Endodermal cell (in vitro differentiated cells): Measurements from ENCODE around the gene RHEX. TPM values are rescaled to one million over a fixed set of nuclear protein-coding genes. Genes with fewer than 3 reads are reported as not detected.

Source experiments
- DNase-seq: peaks from one replicate; pipeline ENCODE4 v3.0.0-alpha.2; 2017
- H3K27ac ChIP-seq: 2 replicates; pipeline ENCODE4 v1.5.1; 2013; ENCODE audit warnings: mild to moderate bottlenecking, low read depth, low read length, moderate library complexity
- H3K27me3 ChIP-seq: 2 replicates; pipeline ENCODE4 v1.6.1; 2013; ENCODE audit warnings: mild to moderate bottlenecking, low read length, moderate library complexity; ENCODE audit not compliant: insufficient read depth, control insufficient read depth, poor library complexity, severe bottlenecking
- H3K36me3 ChIP-seq: 2 replicates; pipeline ENCODE4 v1.7.0; 2013; ENCODE audit warnings: mild to moderate bottlenecking, low read length, moderate library complexity; ENCODE audit not compliant: control insufficient read depth, insufficient read depth
- H3K4me1 ChIP-seq: one replicate; pipeline ENCODE4 v1.7.0; 2013; ENCODE audit warnings: low read length; ENCODE audit not compliant: control insufficient read depth, insufficient read depth
- H3K4me3 ChIP-seq: 2 replicates; pipeline ENCODE4 v1.5.1; 2013; ENCODE audit warnings: mild to moderate bottlenecking, low read length, moderate library complexity
- H3K9ac ChIP-seq: 2 replicates; pipeline ENCODE4 v1.6.1; 2013; ENCODE audit warnings: mild to moderate bottlenecking, low read length, moderate library complexity; ENCODE audit not compliant: poor library complexity, severe bottlenecking; ENCODE audit errors: extremely low read depth
- H3K9me3 ChIP-seq: 2 replicates; pipeline ENCODE4 v1.6.1; 2013; ENCODE audit warnings: mild to moderate bottlenecking, low read length, moderate library complexity; ENCODE audit not compliant: control insufficient read depth
- H3K27ac Mint-ChIP-seq: 2 replicates; pipeline ENCODE4 v1.8.0; 2020; ENCODE audit warnings: mixed read lengths
- H3K27me3 Mint-ChIP-seq: 2 replicates; pipeline ENCODE4 v1.8.0; 2021; ENCODE audit warnings: mild to moderate bottlenecking, mixed read lengths; ENCODE audit not compliant: insufficient read depth
- H3K36me3 Mint-ChIP-seq: 2 replicates; pipeline ENCODE4 v1.8.0; 2020; ENCODE audit warnings: low read depth, mixed read lengths
- H3K4me1 Mint-ChIP-seq: 2 replicates; pipeline ENCODE4 v1.8.0; 2020; ENCODE audit warnings: mixed read lengths
- H3K4me3 Mint-ChIP-seq: 2 replicates; pipeline ENCODE4 v1.8.0; 2020; ENCODE audit warnings: mild to moderate bottlenecking, moderate library complexity, mixed read lengths
- H3K9me3 Mint-ChIP-seq: 2 replicates; pipeline ENCODE4 v1.8.0; 2020; ENCODE audit warnings: mild to moderate bottlenecking, mixed read lengths
- CTCF ChIP-seq: fragments of 200-600 bp; sonication (generic); conservative IDR thresholded peaks from 2 replicates; pipeline ENCODE4 v1.5.0; 2021; ENCODE audit warnings: antibody characterized with exemption, mild to moderate bottlenecking
- WGBS, 2 experiments: methylation state at CpG; one replicate each; pipeline versions ENCODE4 v1.1.5 to v1.1.7; 2013; ENCODE audit warnings: missing lambda C conversion rate in 2 of 2, mixed read lengths in 1 of 2; ENCODE audit not compliant: insufficient coverage in 1 of 2, insufficient read length in 1 of 2; 5-methylcytosine and 5-hydroxymethylcytosine counted together
- total RNA-seq, 2 donors: library from RNA; stranded (reverse); fragmentation: NEBNext Ultra II Directional in 1 of 2; extraction: Animal tissue kit (Norgen Biotek cat#: 25700) in 1 of 2; gene quantifications; 2 replicates in 1 of 2; 3 replicates in 1 of 2; pipeline ENCODE4 v1.2.1, GENCODE V29; 2021

Gene RHEX
- total RNA-seq, 2 donors from 2014 or later: not detected

GRCh38 chr1:206116873-206117150 is 63.8 kb downstream of the RHEX start:
- no peak overlapping the region for H3K27ac ChIP-seq
- WGBS, 2 experiments: 0 to 30% methylated on average over 1 to 5 of the region's 5 CpGs
- peaks cover 20% of the 10 kb centered on the region for H3K9me3 ChIP-seq
- H3K4me1 Mint-ChIP-seq: peaks cover 14% of the 10 kb centered on the region
- no peaks in the 10 kb centered on the region for H3K4me1 ChIP-seq
- H3K27ac Mint-ChIP-seq: no peak overlapping the region
- H3K9ac ChIP-seq: no peak overlapping the region
- no peaks in the 10 kb centered on the region for H3K36me3 ChIP-seq
- DNase-seq: no peak
- H3K4me3 ChIP-seq: peak overlapping the region; percentile 74
- peaks cover 10% of the 10 kb centered on the region for H3K9me3 Mint-ChIP-seq
- peak overlapping the region; percentile 54 for H3K4me3 Mint-ChIP-seq
- H3K36me3 Mint-ChIP-seq: no peaks in the 10 kb centered on the region
- TF ChIP-seq CTCF: no peak
- peaks cover 47% of the 10 kb centered on the region for H3K27me3 Mint-ChIP-seq
- peaks cover 43% of the 10 kb centered on the region for H3K27me3 ChIP-seq

- peaks cover 14% of the 10 kb centered on the region for H3K4me1 Mint-ChIP-seq
- WGBS, 2 experiments: 2% methylated on average over 8 to 55 of the region's 55 CpGs
- peaks cover 47% of the 10 kb centered on the region for H3K27me3 Mint-ChIP-seq
- Histone ChIP-seq H3K27ac (no peak within 1 kb of the TSS), H3K27me3 (peaks cover 43% of the 10 kb centered on the region), H3K9ac (no peak within 1 kb of the TSS), H3K9me3 (peaks cover 22% of the 10 kb centered on the region), H3K4me3 (peak within 1 kb of the TSS; percentile 74), H3K4me1 (no peaks in the 10 kb centered on the region), H3K36me3 (no peaks in the 10 kb centered on the region)
- no peaks in the 10 kb centered on the region for H3K36me3 Mint-ChIP-seq
- peak; percentile 86 for DNase-seq
- peaks cover 15% of the 10 kb centered on the region for H3K9me3 Mint-ChIP-seq
- peak within 1 kb of the TSS; percentile 54 for H3K4me3 Mint-ChIP-seq
- no peak within 1 kb of the TSS for H3K27ac Mint-ChIP-seq
- peak; percentile 59 for TF ChIP-seq CTCF
Observed at GRCh38 chr1:206117151-206117948, 64.4 kb downstream of the RHEX start, which contains the start of gene AVPR1B. TSS of gene AVPR1B (minus strand) at chr1:206117388. CDS start at chr1:206116890, 498 bp downstream.

GRCh38 chr1:206120406-206120805 is 67.4 kb downstream of the RHEX start:
- TF ChIP-seq CTCF: no peak
- H3K27me3 Mint-ChIP-seq: peaks cover 39% of the 10 kb centered on the region

More at GRCh38 chr1:206120406-206120805, 67.4 kb downstream of the RHEX start:
- no peaks in the 10 kb centered on the region for H3K36me3 Mint-ChIP-seq
- Histone ChIP-seq H3K4me3 (no peak overlapping the region), H3K36me3 (no peaks in the 10 kb centered on the region), H3K4me1 (no peaks in the 10 kb centered on the region), H3K9me3 (peaks cover 22% of the 10 kb centered on the region), H3K27me3 (peaks cover 30% of the 10 kb centered on the region), H3K27ac (no peak overlapping the region), H3K9ac (no peak overlapping the region)
- H3K9me3 Mint-ChIP-seq: peaks cover 24% of the 10 kb centered on the region
- peaks cover 8% of the 10 kb centered on the region for H3K4me1 Mint-ChIP-seq
- no peak overlapping the region for H3K27ac Mint-ChIP-seq
- no peak overlapping the region for H3K4me3 Mint-ChIP-seq
- DNase-seq: no peak
